Islet of Langerhans (tissue), 1 donor: ENCODE measurements around the gene PRKN.

ENCODE experiments used
- FAIRE-seq: peaks from one replicate; lab custom pipeline; 2011; peaks lifted over from hg19 to GRCh38; lab: Jason Lieb, UNC

Gene PRKN

GRCh38 chr6:162674452-162674851 lies 53.1 kb downstream of the PRKN start:
- no peak for FAIRE-seq

GRCh38 chr6:162671580-162672165 lies 55.9 kb downstream of the PRKN start:
- FAIRE-seq: no peak

- FAIRE-seq: no peak
Observed at GRCh38 chr6:162670345-162670744, 57.2 kb downstream of the PRKN start.

GRCh38 chr6:162666246-162666645 lies 61.3 kb downstream of the PRKN start:
- no peak for FAIRE-seq

- FAIRE-seq: no peak
Observed at GRCh38 chr6:162653808-162654207, 73.8 kb downstream of the PRKN start.

- no peak for FAIRE-seq
Observed at GRCh38 chr6:162651505-162651904, 76.1 kb downstream of the PRKN start.

- FAIRE-seq: no peak
Observed at GRCh38 chr6:162649271-162649670, 78.3 kb downstream of the PRKN start.

GRCh38 chr6:162644153-162644552 lies 83.4 kb downstream of the PRKN start:
- no peak for FAIRE-seq

GRCh38 chr6:162640756-162641155 lies 86.8 kb downstream of the PRKN start:
- no peak for FAIRE-seq

GRCh38 chr6:162639951-162640350 lies 87.6 kb downstream of the PRKN start:
- FAIRE-seq: no peak

- FAIRE-seq: no peak
Observed at GRCh38 chr6:162638931-162639574, 88.5 kb downstream of the PRKN start.

GRCh38 chr6:162637317-162637716 lies 90.2 kb downstream of the PRKN start:
- FAIRE-seq: no peak

GRCh38 chr6:162636167-162636566 lies 91.4 kb downstream of the PRKN start:
- no peak for FAIRE-seq

GRCh38 chr6:162631546-162631945 lies 96.0 kb downstream of the PRKN start:
- no peak for FAIRE-seq

GRCh38 chr6:162630069-162630468 lies 97.5 kb downstream of the PRKN start:
- FAIRE-seq: no peak

GRCh38 chr6:162627825-162628224 lies 99.7 kb downstream of the PRKN start:
- FAIRE-seq: no peak

- FAIRE-seq: no peak
Observed at GRCh38 chr6:162627362-162627761, 100.2 kb downstream of the PRKN start.

GRCh38 chr6:162626869-162627268 lies 100.7 kb downstream of the PRKN start:
- FAIRE-seq: no peak

- no peak for FAIRE-seq
Observed at GRCh38 chr6:162625846-162626540, 101.6 kb downstream of the PRKN start.

- FAIRE-seq: no peak
Observed at GRCh38 chr6:162622572-162622971, 105.0 kb downstream of the PRKN start.

GRCh38 chr6:162621246-162621645 lies 106.3 kb downstream of the PRKN start:
- FAIRE-seq: no peak

GRCh38 chr6:162620073-162620472 lies 107.5 kb downstream of the PRKN start:
- peak; percentile 21 for FAIRE-seq

GRCh38 chr6:162618448-162619002 lies 109.0 kb downstream of the PRKN start:
- no peak for FAIRE-seq
